Fibroblast of the aortic adventitia (primary cell): Measurements from ENCODE around the gene TIMM44. TPM values are rescaled to one million over a fixed set of nuclear protein-coding genes. Genes with fewer than 3 reads are reported as not detected.
A peak's percentile ranks its signal among the peaks of the same experiment; 100 is the strongest.

Source experiments
- DNase-seq: peaks from one replicate; pipeline ENCODE4 v3.0.0-alpha.2; 2010; ENCODE audit warnings: low read depth
- H3K4me3 ChIP-seq: 2 replicates; pipeline ENCODE4 v1.5.1; 2011; ENCODE audit warnings: low read depth, mild to moderate bottlenecking, control low read depth, low read length, moderate library complexity
- CTCF ChIP-seq: IDR thresholded peaks from 2 replicates; pipeline ENCODE4 v1.5.1; 2011; ENCODE audit warnings: mild to moderate bottlenecking, low read length, control low read depth, inconsistent platforms; ENCODE audit not compliant: insufficient read depth
- total RNA-seq: library from RNA; depleted of rRNA; stranded (reverse); fragments of >200 nt; gene quantifications from 2 replicates; pipeline ENCODE4 v1.2.3, GENCODE V29; 2012; ENCODE audit warnings: low replicate concordance

Gene TIMM44
- total RNA-seq, 1 donor = 40.7 TPM

GRCh38 chr19:7969555-7969939 is 26.1 kb upstream of the TIMM44 start:
- H3K4me3 ChIP-seq = no peak overlapping the region
- no peak for TF ChIP-seq CTCF
- DNase-seq = no peak

GRCh38 chr19:7968796-7969554 is 25.5 kb upstream of the TIMM44 start:
- no peak for TF ChIP-seq CTCF
- no peak overlapping the region for H3K4me3 ChIP-seq
- peak; percentile 16 for DNase-seq

- no peak overlapping the region for H3K4me3 ChIP-seq
- no peak for TF ChIP-seq CTCF
- no peak for DNase-seq
Measured at GRCh38 chr19:7968008-7968795, 24.7 kb upstream of the TIMM44 start.

GRCh38 chr19:7965921-7966665 is 22.6 kb upstream of the TIMM44 start:
- no peak for DNase-seq
- H3K4me3 ChIP-seq = no peak overlapping the region

GRCh38 chr19:7965259-7965841 is 21.9 kb upstream of the TIMM44 start:
- no peak for DNase-seq

More at GRCh38 chr19:7965921-7966665, 22.6 kb upstream of the TIMM44 start:
- no peak for TF ChIP-seq CTCF

More at GRCh38 chr19:7965259-7965841, 21.9 kb upstream of the TIMM44 start:
- no peak for TF ChIP-seq CTCF
- H3K4me3 ChIP-seq = no peak overlapping the region
